ENCODE data around the gene PGRMC2. TPM values are rescaled to one million over a fixed set of nuclear protein-coding genes. Genes with fewer than 3 reads are reported as not detected.
"Not testable (repeated sequence)": the region's sequence is repeated elsewhere in the genome, so short reads cannot be mapped to it uniquely, and the experiment has no call there.

The PGRMC2 gene
- total and polyA plus RNA-seq, 11 donors = 23.1 to 84.1 (median 72.1) TPM

- Histone ChIP-seq H3K36me3 (no peaks in the 10 kb centered on the region), H3K4me1 (no peaks in the 10 kb centered on the region), H3K27ac (no peak overlapping the region), H3K4me3 (no peak overlapping the region), H3K9me3 (no peaks in the 10 kb centered on the region), H3K27me3 (no peaks in the 10 kb centered on the region)
- DNase-seq (no peak), ATAC-seq (no peak)
- intact Hi-C loops (cut with DNase I) = no loop called here
- TF ChIP-seq, protein P1, sequence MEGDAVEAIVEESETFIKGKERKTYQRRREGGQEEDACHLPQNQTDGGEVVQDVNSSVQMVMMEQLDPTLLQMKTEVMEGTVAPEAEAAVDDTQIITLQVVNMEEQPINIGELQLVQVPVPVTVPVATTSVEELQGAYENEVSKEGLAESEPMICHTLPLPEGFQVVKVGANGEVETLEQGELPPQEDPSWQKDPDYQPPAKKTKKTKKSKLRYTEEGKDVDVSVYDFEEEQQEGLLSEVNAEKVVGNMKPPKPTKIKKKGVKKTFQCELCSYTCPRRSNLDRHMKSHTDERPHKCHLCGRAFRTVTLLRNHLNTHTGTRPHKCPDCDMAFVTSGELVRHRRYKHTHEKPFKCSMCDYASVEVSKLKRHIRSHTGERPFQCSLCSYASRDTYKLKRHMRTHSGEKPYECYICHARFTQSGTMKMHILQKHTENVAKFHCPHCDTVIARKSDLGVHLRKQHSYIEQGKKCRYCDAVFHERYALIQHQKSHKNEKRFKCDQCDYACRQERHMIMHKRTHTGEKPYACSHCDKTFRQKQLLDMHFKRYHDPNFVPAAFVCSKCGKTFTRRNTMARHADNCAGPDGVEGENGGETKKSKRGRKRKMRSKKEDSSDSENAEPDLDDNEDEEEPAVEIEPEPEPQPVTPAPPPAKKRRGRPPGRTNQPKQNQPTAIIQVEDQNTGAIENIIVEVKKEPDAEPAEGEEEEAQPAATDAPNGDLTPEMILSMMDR (IDR thresholded peaks at IDR 0.05) = no peak
- no peak for TF ChIP-seq POLR2A (IDR thresholded peaks at IDR 0.05)
- 33 to 55% (median 45%) methylated on average over 1 of the region's 1 CpG for WGBS, 4 donors
Measured at GRCh38 chr4:128256539-128256938, 31.1 kb downstream of the PGRMC2 start.

- no peaks in the 10 kb centered on the region for H3K27me3 ChIP-seq
- intact Hi-C loops (cut with DNase I) = no loop called here
- TF ChIP-seq POLR2A (IDR thresholded peaks at IDR 0.05) = no peak
- TF ChIP-seq, protein P1 (IDR thresholded peaks at IDR 0.05) = no peak
- no peaks in the 10 kb centered on the region for H3K9me3 ChIP-seq
- no peaks in the 10 kb centered on the region for H3K4me1 ChIP-seq
- H3K4me3 ChIP-seq = no peak overlapping the region
- DNase-seq = no peak
- 92 to 97% (median 94%) methylated on average over 3 of the region's 3 CpGs for WGBS, 4 donors
- no peak for ATAC-seq
- H3K27ac ChIP-seq = no peak overlapping the region
- no peaks in the 10 kb centered on the region for H3K36me3 ChIP-seq
Measured at GRCh38 chr4:128255906-128256305, 31.7 kb downstream of the PGRMC2 start.

DNA sequence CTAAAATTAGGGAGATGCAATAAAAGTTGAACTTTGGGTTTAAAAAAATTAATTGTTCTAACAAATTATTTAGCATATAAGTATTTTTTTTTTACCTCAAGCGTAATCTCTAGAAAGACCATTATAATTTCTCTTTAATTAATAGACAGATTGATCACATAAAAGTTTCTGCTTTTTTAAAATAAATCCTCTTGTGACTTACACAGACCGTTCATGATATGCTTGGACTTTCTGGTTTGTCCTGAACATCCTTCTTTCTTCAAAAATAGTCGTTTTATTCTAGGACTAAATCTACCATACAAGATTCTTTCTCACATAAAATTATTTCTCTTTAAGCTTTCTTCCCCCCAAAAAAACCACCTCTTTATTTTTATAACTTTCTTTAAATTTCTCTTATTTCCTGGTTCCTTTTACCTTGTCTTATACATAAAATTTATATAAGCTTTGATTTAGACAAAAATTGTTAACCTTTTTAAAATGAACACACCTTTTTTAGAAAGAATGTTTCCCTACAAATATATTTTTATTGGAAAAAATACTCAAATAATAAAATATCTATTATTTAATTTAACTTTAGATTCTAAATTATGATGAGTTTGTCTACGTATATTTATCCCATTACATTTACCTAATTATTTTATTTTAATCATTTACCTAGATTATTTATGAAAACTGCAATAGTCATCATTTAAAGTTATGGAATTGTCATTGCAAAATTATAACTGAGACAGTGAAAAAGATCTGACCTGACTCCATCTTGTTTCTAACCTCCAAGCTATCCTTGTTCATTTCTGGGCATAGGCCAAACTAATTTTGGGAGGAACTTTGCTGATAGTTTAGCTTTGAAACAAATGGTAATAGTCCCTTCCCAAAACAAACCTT lies 37.6 kb downstream of the PGRMC2 start:
- H3K27ac ChIP-seq = no peak overlapping the region
- H3K27me3 ChIP-seq = no peaks in the 10 kb centered on the region
- DNase-seq = no peak
- ATAC-seq = no peak
- peaks cover 0 to 28% (median 7%) of the 10 kb centered on the region in 12 donors for H3K9me3 ChIP-seq
- no peak for TF ChIP-seq POLR2A (IDR thresholded peaks at IDR 0.05)
- TF ChIP-seq, protein P1 (IDR thresholded peaks at IDR 0.05) = no peak
- no peaks in the 10 kb centered on the region for H3K4me1 ChIP-seq
- no peak overlapping the region for H3K4me3 ChIP-seq
- intact Hi-C loops (cut with DNase I) = no loop called here
- no peaks in the 10 kb centered on the region for H3K36me3 ChIP-seq
- 59 to 63% (median 63%) methylated on average over 4 of the region's 4 CpGs for WGBS, 4 donors

DNA sequence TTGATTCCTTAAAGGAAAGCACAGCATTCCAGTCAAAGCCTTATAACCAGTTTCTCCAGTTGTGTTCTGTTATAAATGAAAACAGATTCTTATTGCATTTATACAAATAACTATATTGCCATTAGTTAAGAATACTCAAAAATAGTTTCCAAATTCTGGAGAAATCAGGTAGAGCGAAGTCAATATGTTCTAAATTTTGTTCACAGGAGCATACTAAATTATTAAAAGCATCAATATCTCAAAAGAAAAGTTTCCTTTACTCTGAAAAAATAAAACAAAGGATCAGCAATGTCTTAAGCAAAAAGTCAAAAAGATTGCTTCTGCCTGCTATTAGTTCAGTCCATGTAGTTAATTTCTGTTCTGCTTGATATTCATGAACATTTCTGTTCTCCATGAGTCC lies 39.7 kb downstream of the PGRMC2 start:
- Histone ChIP-seq H3K4me3 (no peak overlapping the region), H3K27ac (no peak overlapping the region), H3K4me1 (no peaks in the 10 kb centered on the region), H3K9me3 (peaks cover 0 to 28% (median 7%) of the 10 kb centered on the region in 12 donors), H3K27me3 (no peaks in the 10 kb centered on the region), H3K36me3 (no peaks in the 10 kb centered on the region)
- intact Hi-C loops (cut with DNase I) = no loop called here
- DNase-seq (no peak), ATAC-seq (no peak)
- TF ChIP-seq POLR2A (IDR thresholded peaks at IDR 0.05) = no peak
- TF ChIP-seq, protein P1 (IDR thresholded peaks at IDR 0.05) = no peak
- WGBS, 4 donors = 92 to 95% (median 94%) methylated on average over 1 of the region's 1 CpG

DNA sequence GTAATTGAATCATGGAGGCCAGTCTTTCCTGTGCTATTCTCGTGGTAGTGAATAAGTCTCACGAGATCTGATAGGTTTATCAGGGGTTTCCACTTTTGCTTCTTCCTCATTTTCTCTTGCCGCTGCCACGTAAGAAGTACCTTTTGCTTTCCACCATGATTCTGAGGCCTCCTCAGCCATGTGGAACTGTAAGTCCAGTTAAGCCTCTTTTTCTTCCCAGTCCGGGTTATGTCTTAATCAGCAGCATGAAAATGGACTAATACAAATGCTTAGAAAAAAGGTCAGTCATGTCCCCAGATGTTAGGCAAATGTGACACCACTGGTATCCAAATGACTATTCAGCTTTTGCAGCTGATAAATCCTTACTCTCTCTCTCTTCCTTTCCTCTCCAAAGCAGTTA lies 42.2 kb downstream of the PGRMC2 start:
- ATAC-seq; H3K27ac ChIP-seq; DNase-seq; intact Hi-C loops (cut with DNase I); H3K36me3 ChIP-seq; H3K4me3 ChIP-seq; H3K27me3 ChIP-seq; H3K4me1 ChIP-seq: not testable (repeated sequence)
- 86 to 89% (median 87%) methylated on average over 5 of the region's 5 CpGs for WGBS, 4 donors
- peaks cover 0 to 24% (median 5%) of the 10 kb centered on the region in 12 donors for H3K9me3 ChIP-seq

All from heart left ventricle (tissue), 16 donors.